HG03135 (cell line): ENCODE data around the gene ATRN.

ENCODE experiments used
- ATAC-seq: cut with Tn5 transposase; IDR thresholded peaks from one replicate; pipeline ENCODE4 v1.9.1; 2021; ENCODE audit warnings: mild to moderate bottlenecking, moderate library complexity; ENCODE audit not compliant: unreplicated experiment

The ATRN gene

GRCh38 chr20:3691897-3692296 is 221.1 kb downstream of the ATRN start:
- no peak for ATAC-seq

DNA sequence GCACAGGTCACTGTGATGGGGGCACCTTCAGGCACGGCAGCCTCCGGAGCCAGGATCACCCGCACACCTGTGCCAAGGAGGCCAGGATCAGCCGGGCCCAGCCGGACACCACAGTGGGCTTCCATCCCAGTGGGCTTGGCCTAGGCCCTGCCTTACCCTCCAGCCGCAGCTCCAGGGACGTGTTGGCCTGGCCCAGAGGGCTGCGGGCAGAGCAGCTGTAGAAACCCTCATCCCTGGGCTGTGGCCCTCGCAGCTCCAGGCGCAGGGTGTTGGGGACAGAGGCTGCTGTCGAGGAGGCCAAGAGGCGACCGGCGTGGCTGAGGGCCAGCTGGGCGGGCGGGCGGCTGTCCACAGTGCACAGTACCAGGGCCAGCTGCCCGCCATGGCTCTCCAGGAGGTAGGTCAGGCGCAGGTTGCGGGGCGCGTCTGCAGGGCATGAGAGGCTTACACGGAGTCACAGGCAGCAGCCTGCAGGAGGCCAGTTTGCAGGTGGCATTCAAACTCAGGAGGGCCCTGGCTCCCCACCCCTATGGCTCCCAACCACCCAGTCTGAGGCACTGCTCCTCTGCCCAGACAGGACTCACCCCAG is 222.0 kb downstream of the ATRN start:
- no peak for ATAC-seq

DNA sequence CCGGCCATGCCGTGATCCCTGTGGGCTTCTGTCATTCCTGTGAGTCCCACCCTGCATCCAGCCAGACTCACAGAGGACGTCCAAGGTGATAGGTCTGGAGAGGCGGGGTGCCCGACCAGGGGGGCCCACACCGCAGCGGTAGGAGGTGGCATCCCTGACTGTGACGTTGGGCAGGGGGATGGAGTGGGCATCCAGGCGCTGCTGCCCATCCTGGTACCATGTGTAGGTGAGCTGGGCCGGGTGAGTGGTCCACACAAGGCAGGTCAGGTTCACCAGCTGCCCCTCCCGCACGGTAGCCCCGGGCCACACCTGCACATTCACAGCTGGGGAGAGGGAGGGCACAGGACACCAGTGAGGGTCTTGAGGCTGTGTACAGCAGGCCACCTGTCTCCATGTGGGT is 222.6 kb downstream of the ATRN start:
- ATAC-seq: no peak

GRCh38 chr20:3694864-3695263 is 224.0 kb downstream of the ATRN start:
- no peak for ATAC-seq

- ATAC-seq: no peak
These were observed 225.4 kb downstream of the ATRN start for GRCh38 chr20:3696200-3696599.

- no peak for ATAC-seq
These were observed 226.1 kb downstream of the ATRN start for GRCh38 chr20:3696745-3697587.

DNA sequence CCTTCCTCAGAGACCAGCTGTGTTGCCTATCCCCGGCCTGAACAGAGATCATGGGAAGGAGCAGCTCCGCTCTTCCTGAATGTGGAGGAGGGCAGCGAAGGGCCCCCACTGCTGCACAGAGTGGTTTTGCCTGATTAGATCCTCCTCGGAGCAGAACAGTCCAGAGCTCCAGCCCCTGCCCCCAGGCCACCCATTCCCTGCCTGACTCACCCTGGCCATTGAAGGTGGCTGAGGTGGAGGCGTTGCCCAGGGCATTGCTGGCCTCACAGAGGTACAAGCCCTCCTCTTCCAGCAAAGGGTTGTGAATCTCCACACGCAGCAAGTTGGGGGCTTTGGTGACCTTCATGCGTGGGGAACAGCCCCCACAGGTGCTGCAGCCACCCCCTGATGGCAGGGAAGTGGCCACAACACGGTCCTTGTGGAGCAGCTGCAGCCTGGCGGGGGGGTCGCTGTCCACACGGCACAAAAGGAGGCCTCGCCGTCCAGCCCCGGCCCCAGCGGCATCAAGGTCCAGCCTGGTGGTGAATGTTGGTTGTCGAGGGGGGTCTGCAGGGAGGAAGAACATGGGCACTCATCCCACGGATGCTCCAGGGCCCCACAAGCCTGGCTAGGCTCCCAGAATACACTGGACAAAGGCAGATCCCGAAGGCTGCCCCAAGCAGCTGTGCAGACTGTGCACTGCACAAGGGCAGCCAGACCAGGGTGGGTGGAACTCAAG is 226.9 kb downstream of the ATRN start:
- ATAC-seq: no peak

GRCh38 chr20:3698591-3699001 is 227.8 kb downstream of the ATRN start:
- no peak for ATAC-seq

GRCh38 chr20:3699037-3699436 is 228.2 kb downstream of the ATRN start:
- no peak for ATAC-seq
